Caco-2 (cell line): ENCODE data around the gene CDAN1. TPM values are rescaled to one million over a fixed set of nuclear protein-coding genes. Genes with fewer than 3 reads are reported as not detected.

Experiments
- BruUV-seq: library from RNA; stranded (reverse); fragments of 400-500 nt; replicated peaks from 2 replicates; lab custom pipeline; 2021; lab: Mats Ljungman, UMichigan
- CTCF ChIA-PET: fragments of 300-600 bp; sonication (Branson Sonifier 250); formaldehyde crosslinking; loops from one replicate; lab custom pipeline; 2022; ENCODE audit warnings: antibody characterized with exemption; lab: Charles Lee
- POLR2A ChIA-PET: fragments of 300-600 bp; sonication (Branson Sonifier 250); formaldehyde crosslinking; loops from one replicate; lab custom pipeline; 2022; ENCODE audit warnings: antibody characterized with exemption; lab: Charles Lee
- DNase-seq, 2 experiments: peaks; one replicate each; pipeline versions ENCODE4 v3.0.0 to v3.0.0-alpha.2; 2020 to 2022
- H3K27me3 ChIP-seq: replicated peaks from 2 replicates; pipeline ENCODE4 v1.6.0; 2011; ENCODE audit warnings: low read length; ENCODE audit not compliant: control insufficient read depth, insufficient read depth
- H3K36me3 ChIP-seq: 2 replicates; pipeline ENCODE4 v1.5.1; 2011; ENCODE audit warnings: low read length; ENCODE audit not compliant: control insufficient read depth, insufficient read depth
- H3K4me1 ChIP-seq: fragments of 250-450 bp; sonication (Bioruptor Pico); 2 replicates; pipeline ENCODE4 v1.5.1; 2020; ENCODE audit warnings: mild to moderate bottlenecking
- H3K4me3 ChIP-seq: 2 replicates; pipeline ENCODE4 v1.5.1; 2011; ENCODE audit warnings: low read depth, mild to moderate bottlenecking, control low read depth, low read length
- H3K9me3 ChIP-seq: fragments of 250-450 bp; sonication (Bioruptor Pico); 2 replicates; pipeline ENCODE4 v1.5.1; 2020; ENCODE audit warnings: mild to moderate bottlenecking, moderate library complexity
- H3K27ac Mint-ChIP-seq: one replicate; pipeline ENCODE4 v1.8.0; 2022; ENCODE audit warnings: mixed read lengths; ENCODE audit not compliant: unreplicated experiment
- H3K27me3 Mint-ChIP-seq: one replicate; pipeline ENCODE4 v1.8.0; 2022; ENCODE audit warnings: mixed read lengths; ENCODE audit not compliant: insufficient read depth, unreplicated experiment
- H3K36me3 Mint-ChIP-seq: one replicate; pipeline ENCODE4 v1.8.0; 2022; ENCODE audit warnings: mild to moderate bottlenecking, mixed read lengths; ENCODE audit not compliant: insufficient read depth, unreplicated experiment
- H3K4me1 Mint-ChIP-seq: one replicate; pipeline ENCODE4 v1.8.0; 2022; ENCODE audit warnings: low read depth, mixed read lengths; ENCODE audit not compliant: unreplicated experiment
- H3K4me3 Mint-ChIP-seq: one replicate; pipeline ENCODE4 v1.8.0; 2022; ENCODE audit warnings: mild to moderate bottlenecking, moderate library complexity, mixed read lengths; ENCODE audit not compliant: unreplicated experiment
- H3K9me3 Mint-ChIP-seq: one replicate; pipeline ENCODE4 v1.8.0; 2022; ENCODE audit warnings: mixed read lengths; ENCODE audit not compliant: unreplicated experiment
- CTCF ChIP-seq, 2 experiments: fragments of 200-600 bp in 1 of 2; IDR thresholded peaks; 1 replicate in 1 of 2; 2 replicates in 1 of 2; pipeline versions ENCODE4 v1.5.1 to v1.8.0; 2011 to 2022; ENCODE audit warnings: antibody characterized with exemption in 1 of 2, control low read depth in 1 of 2, inconsistent platforms in 1 of 2, low read depth in 1 of 2, low read length in 1 of 2, mild to moderate bottlenecking in 1 of 2, moderate library complexity in 1 of 2; ENCODE audit not compliant: insufficient read depth in 1 of 2, severe bottlenecking in 1 of 2, unreplicated experiment in 1 of 2
- intact Hi-C: fragments of 100-400 bp; cut with micrococcal nuclease; formaldehyde crosslinking; loops from one replicate; pipeline ENCODE4 v1.10.0; 2022; ENCODE audit not compliant: unreplicated experiment
- total RNA-seq: library from RNA; stranded (reverse); gene quantifications from 2 replicates; pipeline ENCODE4 v1.2.3, GENCODE V29; 2022

Gene CDAN1
- total RNA-seq, 1 experiment from 2014 or later: 29.4 TPM

DNA sequence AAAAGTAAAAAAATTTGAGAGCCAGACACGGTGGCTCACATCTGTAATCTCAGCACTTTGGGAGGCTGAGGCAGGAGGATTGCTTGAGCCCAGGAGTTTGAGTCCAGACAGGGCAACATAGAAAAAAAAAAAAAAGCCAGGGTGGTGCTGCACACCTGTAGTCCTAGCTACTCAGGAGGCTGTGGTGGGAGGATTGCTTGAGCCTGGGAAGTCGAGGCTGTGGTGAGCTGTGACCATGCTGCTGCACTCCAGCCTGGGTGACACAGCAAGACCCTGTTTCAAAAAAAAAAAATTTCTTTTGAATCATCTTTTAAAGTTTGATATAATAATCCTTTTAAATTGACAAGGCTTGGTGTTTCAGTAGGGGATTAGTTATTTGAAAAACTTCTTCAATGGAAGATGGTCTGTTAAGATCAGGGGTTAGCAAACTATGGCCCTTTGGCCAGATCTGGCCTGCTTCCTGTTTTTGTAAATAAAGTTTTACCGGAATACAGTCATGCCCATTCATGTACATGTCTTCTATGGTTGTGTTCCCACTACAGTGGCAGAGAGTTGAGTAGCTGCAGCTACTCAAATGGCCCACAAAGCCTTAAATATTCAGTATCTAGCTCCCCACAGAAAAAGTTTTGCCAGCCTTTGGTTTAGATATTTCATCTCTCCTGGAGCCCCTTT, 28.9 kb downstream of the CDAN1 start:
- no TSS peak for BruUV-seq
- no peak overlapping the region for H3K4me3 ChIP-seq
- TF ChIP-seq CTCF (IDR thresholded peaks at IDR 0.05; ENCODE audit: insufficient read depth in 1 of 2, low read depth in 1 of 2, low read length in 1 of 2, severe bottlenecking in 1 of 2, unreplicated experiment in 1 of 2): no peak
- ChIA-PET POLR2A (no interaction called here), CTCF (interaction anchor here (1.0 kb wide), 1 partner anchor 15 kb away, joined by 4 read pairs; no protein-coding TSS in a partner anchor)
- Mint-ChIP-seq H3K27ac (no peak overlapping the region), H3K27me3 (no peaks in the 10 kb centered on the region), H3K36me3 (no peaks in the 10 kb centered on the region), H3K9me3 (no peaks in the 10 kb centered on the region), H3K4me3 (no peak overlapping the region), H3K4me1 (no peaks in the 10 kb centered on the region)
- no peaks in the 10 kb centered on the region for H3K4me1 ChIP-seq
- no peaks in the 10 kb centered on the region for H3K36me3 ChIP-seq
- DNase-seq: no peak
- intact Hi-C loops: loop anchor here (10.0 kb wide), 1 partner anchor 497 kb away; no protein-coding TSS in a partner anchor
- H3K27me3 ChIP-seq: no peaks in the 10 kb centered on the region
- no peaks in the 10 kb centered on the region for H3K9me3 ChIP-seq

DNA sequence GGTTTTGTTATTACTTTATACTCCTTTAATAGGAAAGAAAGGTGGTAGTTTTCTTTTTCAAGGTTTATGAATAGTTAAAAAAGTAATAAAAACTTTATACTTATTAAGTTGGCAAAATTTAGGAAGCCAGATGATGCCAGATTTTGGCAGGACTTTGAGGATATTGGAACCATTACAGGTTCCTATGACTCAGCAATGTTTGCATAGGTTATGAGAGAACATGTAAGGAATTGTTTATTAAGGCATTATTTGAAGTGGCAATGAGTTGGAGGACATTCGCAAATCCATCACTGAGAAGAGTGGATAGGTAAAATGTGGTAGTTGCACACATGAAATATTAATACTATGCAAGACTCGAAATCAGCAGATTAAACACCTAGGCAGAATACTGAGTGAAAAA, 29.9 kb downstream of the CDAN1 start:
- Mint-ChIP-seq H3K4me3 (no peak overlapping the region), H3K27me3 (no peaks in the 10 kb centered on the region), H3K9me3 (no peaks in the 10 kb centered on the region), H3K27ac (no peak overlapping the region), H3K36me3 (no peaks in the 10 kb centered on the region), H3K4me1 (no peaks in the 10 kb centered on the region)
- POLR2A ChIA-PET: no interaction called here
- BruUV-seq: no TSS peak
- H3K27me3 ChIP-seq: no peaks in the 10 kb centered on the region
- TF ChIP-seq CTCF (IDR thresholded peaks at IDR 0.05; ENCODE audit: insufficient read depth in 1 of 2, low read depth in 1 of 2, low read length in 1 of 2, severe bottlenecking in 1 of 2, unreplicated experiment in 1 of 2): no peak
- intact Hi-C loops: loop anchor here (10.0 kb wide), 1 partner anchor 498 kb away; no protein-coding TSS in a partner anchor
- no peaks in the 10 kb centered on the region for H3K9me3 ChIP-seq
- no peaks in the 10 kb centered on the region for H3K4me1 ChIP-seq
- no peaks in the 10 kb centered on the region for H3K36me3 ChIP-seq
- CTCF ChIA-PET: interaction anchor here (1.4 to 2.0 kb wide), 2 partner anchors 16 to 220 kb away, joined by 3 to 6 read pairs; no protein-coding TSS in a partner anchor
- no peak overlapping the region for H3K4me3 ChIP-seq
- DNase-seq: no peak

DNA sequence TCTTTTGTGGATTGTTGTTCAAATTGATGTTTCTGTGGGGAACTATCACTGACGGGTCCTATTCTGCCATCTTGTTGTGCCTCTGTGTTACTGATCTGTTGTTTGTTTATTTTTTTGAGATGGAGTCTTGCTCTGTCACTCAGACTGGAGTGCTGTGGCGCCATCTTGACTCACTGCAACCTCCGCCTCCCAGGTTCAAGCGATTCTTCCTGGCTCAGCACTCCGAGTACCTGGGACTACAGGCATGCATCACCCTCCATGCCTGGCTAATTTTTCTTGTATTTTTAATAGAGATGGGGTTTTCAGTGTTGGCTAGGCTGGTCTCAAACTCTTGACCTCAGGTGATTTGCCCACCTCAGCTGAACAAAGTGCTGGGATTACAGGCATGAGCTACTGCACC, 31.6 kb downstream of the CDAN1 start:
- BruUV-seq: no TSS peak
- POLR2A ChIA-PET: no interaction called here
- Histone ChIP-seq H3K9me3 (no peaks in the 10 kb centered on the region), H3K27me3 (no peaks in the 10 kb centered on the region), H3K4me1 (no peaks in the 10 kb centered on the region), H3K36me3 (no peaks in the 10 kb centered on the region), H3K4me3 (no peak overlapping the region)
- Mint-ChIP-seq H3K36me3 (no peaks in the 10 kb centered on the region), H3K4me1 (no peaks in the 10 kb centered on the region), H3K27me3 (peaks cover 3% of the 10 kb centered on the region), H3K9me3 (no peaks in the 10 kb centered on the region), H3K27ac (no peak overlapping the region), H3K4me3 (no peak overlapping the region)
- CTCF ChIA-PET: interaction anchor here (1.0 to 2.0 kb wide), 2 partner anchors 18 to 221 kb away, joined by 6 read pairs; no protein-coding TSS in a partner anchor
- no peak for DNase-seq
- intact Hi-C loops: loop anchor here (10.0 kb wide), 1 partner anchor 499 kb away; no protein-coding TSS in a partner anchor
- no peak for TF ChIP-seq CTCF (IDR thresholded peaks at IDR 0.05; ENCODE audit: insufficient read depth in 1 of 2, low read depth in 1 of 2, low read length in 1 of 2, severe bottlenecking in 1 of 2, unreplicated experiment in 1 of 2)
